CD4-positive, alpha-beta T cell treated with Interferon alpha-2 for 1 hour (primary cell): ENCODE data around the gene TRPT1.
A peak's percentile ranks its signal among the peaks of the same experiment; 100 is the strongest.

Experiments used
- DNase-seq, 2 donors: peaks; one replicate each; pipeline ENCODE4 v3.0.0-alpha.2; 2020 to 2022

The TRPT1 gene

GRCh38 chr11:64244107-64244506 is 18.1 kb upstream of the TRPT1 start:
- DNase-seq, result no peak

DNA sequence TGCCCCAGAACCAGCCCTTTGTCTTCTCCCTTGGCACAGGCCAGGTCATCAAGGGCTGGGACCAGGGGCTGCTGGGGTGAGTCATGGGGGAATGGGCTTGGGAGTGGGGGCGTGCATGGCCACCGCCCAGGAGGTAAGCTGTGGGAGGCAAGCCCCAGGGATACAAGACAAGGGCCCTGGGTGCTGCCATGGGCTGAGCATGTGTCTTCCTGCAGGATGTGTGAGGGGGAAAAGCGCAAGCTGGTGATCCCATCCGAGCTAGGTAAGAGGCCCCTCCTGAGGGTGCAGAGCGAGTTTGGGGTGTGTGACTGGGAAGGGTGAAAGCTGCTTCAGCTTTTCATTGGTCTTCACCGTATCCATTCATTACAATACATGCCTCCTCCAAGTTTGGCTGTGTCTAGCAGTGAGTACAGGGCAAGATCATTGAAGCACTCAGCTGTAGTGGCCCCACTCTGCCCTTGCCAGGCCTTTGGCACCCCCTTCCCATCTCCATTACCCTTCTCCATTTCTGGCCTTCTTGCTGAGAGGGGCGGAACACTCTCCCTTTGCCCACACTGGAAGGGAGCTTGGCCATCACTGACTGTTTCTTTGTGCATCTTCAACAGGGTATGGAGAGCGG is 17.4 kb upstream of the TRPT1 start:
- no peak for DNase-seq

DNA sequence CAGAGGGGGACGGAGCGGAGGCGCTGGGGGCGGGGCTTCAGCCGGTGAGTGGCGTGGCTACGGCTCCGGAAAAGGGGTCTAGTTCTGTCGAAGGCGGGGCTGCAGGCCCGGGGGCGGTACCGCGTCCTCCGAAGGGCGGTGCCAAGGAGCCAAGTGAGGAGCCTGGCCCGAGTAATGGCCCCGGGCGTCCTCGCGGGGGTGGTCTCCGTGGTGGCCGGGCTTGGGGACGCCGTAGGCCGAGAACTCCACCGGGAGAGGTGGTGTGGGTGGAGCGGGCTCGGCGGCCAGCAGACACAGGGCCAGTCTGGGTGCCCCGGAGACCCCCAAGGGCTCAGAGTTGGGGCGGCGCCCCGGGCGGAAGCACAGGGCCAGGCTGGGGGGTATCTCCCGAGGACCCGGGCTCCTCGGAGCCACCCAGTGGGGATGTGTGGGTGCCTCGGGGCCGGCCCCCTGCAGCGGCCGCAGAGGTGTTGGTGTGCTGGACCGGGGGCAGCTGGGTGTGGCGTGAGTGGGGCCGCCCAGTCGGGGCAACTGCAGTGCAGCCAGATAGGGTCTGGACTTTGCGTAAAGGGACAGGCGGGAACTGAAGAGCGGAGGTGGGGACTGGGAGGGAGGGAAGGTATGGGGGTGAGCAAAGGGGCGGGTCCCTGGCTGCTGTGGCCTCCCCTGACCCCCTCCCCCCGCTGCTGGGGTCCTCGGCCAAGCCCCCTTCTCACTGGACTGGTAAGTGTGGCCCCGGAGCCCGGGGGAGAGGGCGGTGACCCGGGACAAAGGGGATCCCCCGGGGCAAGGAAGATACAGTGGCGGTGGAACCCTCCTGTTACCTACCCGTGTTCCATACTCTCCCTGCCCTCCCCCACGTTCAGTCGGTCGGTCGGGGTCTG is 15.7 kb upstream of the TRPT1 start:
- peak; percentile 24 to 100 for DNase-seq

- peak in 1 of 2 donors; percentile 100 for DNase-seq
Observed at GRCh38 chr11:64241241-64241490, 15.2 kb upstream of the TRPT1 start.

- peak; percentile 99 for DNase-seq
Observed at GRCh38 chr11:64240435-64241240, 14.7 kb upstream of the TRPT1 start, which contains the start of gene FKBP2. FKBP2 (plus strand) TSS chr11:64241095; CDS start chr11:64242388, 1,293 bp downstream.

- DNase-seq, result peak in 1 of 2 donors; percentile 80
Observed at GRCh38 chr11:64239662-64240434, 13.9 kb upstream of the TRPT1 start.

GRCh38 chr11:64238999-64239398 is 13.0 kb upstream of the TRPT1 start:
- no peak for DNase-seq

DNA sequence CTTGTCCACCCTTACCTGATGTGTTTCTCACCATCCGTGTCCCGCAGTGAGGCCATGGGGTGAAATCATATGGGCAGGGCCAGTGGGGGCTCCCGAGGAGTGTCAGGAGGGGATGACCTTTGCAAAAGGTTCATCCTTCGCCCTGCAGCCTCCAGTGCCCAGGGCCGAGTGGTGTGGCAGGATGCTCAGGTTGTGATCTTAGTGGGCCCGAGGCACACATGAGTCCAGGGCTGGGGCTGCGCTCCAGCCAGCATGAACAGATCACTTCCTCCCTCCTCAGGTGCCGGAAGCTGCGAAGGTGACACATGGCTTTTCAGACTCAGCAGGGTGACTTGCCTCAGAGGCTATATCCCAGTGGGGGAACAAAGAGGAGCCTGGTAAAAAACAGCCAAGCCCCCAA is 12.1 kb upstream of the TRPT1 start:
- no peak for DNase-seq

DNA sequence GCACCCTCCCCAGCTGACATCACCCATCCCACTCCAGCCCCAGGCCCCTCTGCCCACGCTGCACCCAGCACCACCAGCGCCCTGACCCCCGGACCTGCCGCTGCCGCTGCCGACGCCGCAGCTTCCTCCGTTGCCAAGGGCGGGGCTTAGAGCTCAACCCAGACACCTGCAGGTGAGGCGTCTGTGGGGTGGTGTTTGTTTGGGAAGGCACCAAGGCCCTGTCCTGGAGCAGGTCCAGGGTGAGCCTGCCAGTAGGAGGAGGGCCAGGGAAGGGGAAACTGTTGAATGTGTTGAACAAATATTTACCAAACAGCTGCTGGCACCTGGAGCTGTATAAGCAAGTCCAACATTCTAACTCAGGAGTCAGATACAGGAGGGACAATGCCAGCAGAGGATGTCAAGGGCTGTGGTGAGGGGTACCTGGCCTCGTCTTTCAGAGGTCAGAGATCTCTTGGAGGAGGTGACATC is 11.5 kb upstream of the TRPT1 start:
- DNase-seq, result no peak

GRCh38 chr11:64235437-64236161 is 9.6 kb upstream of the TRPT1 start:
- DNase-seq, result no peak

DNA sequence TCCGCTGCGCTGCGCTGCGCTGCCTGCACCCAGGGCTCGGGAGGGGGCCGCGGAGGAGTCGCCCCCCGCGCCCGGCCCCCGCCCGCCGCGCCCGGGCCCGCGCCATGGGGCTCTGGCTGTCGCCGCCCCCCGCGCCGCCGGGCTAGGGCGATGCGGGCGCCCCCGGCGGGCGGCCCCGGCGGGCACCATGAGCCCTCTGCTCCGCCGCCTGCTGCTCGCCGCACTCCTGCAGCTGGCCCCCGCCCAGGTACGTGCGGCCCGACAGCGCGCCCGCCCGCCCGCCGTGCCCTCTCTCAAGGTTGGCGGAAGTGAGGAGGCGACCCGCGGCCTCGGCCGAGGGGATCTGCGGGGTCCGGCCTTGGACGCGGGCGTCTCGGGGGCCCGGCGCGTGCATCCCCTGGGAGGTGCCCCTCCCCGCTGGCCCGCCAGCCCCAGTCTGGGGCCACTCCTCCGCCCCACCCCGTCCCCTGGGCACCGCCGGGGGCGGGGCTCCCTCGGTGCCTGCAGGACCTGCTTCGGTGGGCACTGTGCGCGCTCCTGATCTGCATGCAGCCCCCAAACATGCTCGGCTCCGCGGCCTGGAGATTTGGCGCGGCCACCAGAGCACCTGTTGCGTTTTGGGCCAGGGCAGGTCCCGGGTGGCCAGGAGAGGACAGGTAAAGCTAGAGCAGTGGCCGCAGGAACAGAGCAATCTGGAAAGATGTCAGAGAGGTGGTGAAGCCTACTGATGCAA is 8.8 kb upstream of the TRPT1 start:
- DNase-seq, result peak; percentile 30 to 55

GRCh38 chr11:64233913-64234586 is 8.1 kb upstream of the TRPT1 start, which contains the start of gene VEGFB:
VEGFB (plus strand) TSS chr11:64234584; CDS start chr11:64234834, 250 bp downstream.
- DNase-seq, result peak; percentile 76 to 86

DNA sequence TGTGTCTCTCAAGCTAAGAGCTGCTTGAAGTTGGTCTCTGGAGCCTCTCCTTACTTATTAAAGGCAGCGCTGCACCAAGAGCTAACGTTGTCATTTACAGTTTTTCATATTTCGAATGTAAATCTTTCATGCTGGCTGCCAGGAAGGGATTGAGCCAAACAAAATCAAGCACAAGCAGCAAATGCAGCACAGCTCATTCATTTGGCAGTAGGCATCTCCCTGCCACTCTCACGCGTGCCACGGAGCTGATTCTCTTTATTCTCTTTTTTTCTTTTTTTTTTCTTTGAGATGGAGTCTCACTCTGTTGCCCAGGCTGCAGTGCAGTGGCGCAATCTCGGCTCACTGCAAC is 7.0 kb upstream of the TRPT1 start:
- DNase-seq, result no peak

GRCh38 chr11:64232182-64232966 is 6.4 kb upstream of the TRPT1 start:
- DNase-seq, result no peak

DNA sequence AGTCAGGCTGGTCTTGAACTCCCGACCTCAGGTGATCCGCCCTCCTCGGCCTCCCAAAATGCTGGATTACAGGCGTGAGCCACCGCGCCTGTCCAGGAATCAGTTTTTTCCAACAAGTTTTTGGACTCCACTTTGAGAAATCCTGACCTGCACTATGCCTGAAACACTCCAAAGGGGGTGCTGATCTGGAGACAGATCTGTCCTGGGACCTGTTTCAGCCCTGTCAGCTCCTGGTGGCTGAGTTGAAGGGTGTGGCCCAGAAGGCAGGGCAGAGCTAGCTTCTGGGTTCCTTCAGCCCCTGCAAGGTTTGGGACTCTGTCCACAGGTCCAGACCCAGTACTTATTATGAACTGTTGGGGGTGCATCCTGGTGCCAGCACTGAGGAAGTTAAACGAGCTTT is 5.6 kb upstream of the TRPT1 start:
- DNase-seq, result no peak

DNA sequence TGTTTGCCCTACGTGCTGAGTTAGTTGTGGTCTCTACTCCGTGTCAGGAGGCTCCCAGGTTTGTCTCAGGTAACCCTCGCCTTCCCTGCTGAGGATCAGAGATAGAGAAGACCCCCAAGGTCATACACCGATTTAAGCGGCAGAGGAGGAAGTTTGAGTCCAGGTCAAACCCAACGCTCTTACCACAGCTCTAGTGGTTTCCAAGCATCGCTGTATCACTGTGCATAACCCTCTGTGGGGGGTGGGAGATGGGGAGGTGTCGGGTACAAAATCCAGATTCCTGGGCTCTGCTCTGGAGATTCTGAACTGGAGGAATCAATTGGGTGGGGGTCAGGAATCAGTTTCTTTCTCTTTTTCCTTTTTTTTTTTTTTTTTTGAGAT is 5.0 kb upstream of the TRPT1 start:
- no peak for DNase-seq

- DNase-seq, result peak; percentile 89 to 92
Observed at GRCh38 chr11:64230171-64230984, 4.4 kb upstream of the TRPT1 start, which contains the start of gene DNAJC4. DNAJC4 (plus strand) TSS chr11:64230548; CDS start chr11:64230855, 307 bp downstream.

DNA sequence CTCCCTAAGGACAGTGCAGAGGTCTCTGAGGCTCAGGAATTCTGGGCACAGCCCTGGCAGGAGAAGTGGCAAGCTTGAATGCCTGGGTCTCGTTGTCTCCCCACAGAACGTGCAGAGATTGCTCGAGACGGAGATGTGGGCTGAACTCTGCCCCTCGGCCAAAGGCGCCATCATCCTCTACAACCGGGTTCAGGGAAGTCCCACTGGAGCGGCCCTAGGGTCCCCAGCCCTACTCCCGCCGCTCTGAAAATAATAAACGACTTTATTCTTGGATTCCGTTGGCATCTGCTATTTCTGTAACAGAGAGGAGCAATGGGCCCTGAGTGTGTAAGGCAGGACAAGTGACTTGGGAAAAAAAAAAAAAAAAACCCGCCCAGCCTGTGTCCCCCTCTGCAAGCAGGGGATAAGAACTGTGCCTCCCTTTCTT is 3.8 kb upstream of the TRPT1 start:
- no peak for DNase-seq
